ENCODE data around the gene DNAAF8.

GRCh38 chr16:4798456-4798855 lies 64.1 kb downstream of the DNAAF8 start:
- TF ChIP-seq EZH2 (IDR thresholded peaks at IDR 0.05; ENCODE audit: borderline replicate concordance, low read depth, low read length, severe bottlenecking) (no peak), CTCF (IDR thresholded peaks at IDR 0.05; ENCODE audit: borderline replicate concordance, extremely low read depth, low read length, poor library complexity, severe bottlenecking) (no peak)

Data from DND-41 (cell line).